DMS153 treated with DMSO at 0.1 percent for 48 hours (cell line): ENCODE results near the gene SPATS2.

Experiments used
- DNase-seq: peaks from one replicate; lab custom pipeline; 2025; ENCODE audit not compliant: unreplicated experiment; lab: John Stamatoyannopoulos, UW

SPATS2 gene

GRCh38 chr12:49335955-49336644 is 31.2 kb upstream of the SPATS2 start:
- no peak for DNase-seq

- DNase-seq: peak; percentile 52
Measured at GRCh38 chr12:49336645-49337584, 30.3 kb upstream of the SPATS2 start, which contains the start of gene C1QL4. Gene C1QL4 (minus strand): TSS chr12:49337188. CDS start chr12:49336477, 711 bp downstream.

- DNase-seq: no peak
Measured at GRCh38 chr12:49338830-49339463, 28.3 kb upstream of the SPATS2 start.

GRCh38 chr12:49339464-49339861 is 27.8 kb upstream of the SPATS2 start:
- DNase-seq: no peak

GRCh38 chr12:49340095-49340870 is 27.0 kb upstream of the SPATS2 start:
- no peak for DNase-seq

GRCh38 chr12:49340971-49341776 is 26.1 kb upstream of the SPATS2 start:
- DNase-seq: no peak

GRCh38 chr12:49341777-49342065 is 25.5 kb upstream of the SPATS2 start:
- DNase-seq: no peak

- peak; percentile 74 for DNase-seq
Measured at GRCh38 chr12:49342066-49342913, 25.0 kb upstream of the SPATS2 start.

- DNase-seq: no peak
Measured at GRCh38 chr12:49342914-49343731, 24.1 kb upstream of the SPATS2 start.

GRCh38 chr12:49344486-49345050 is 22.7 kb upstream of the SPATS2 start:
- no peak for DNase-seq

GRCh38 chr12:49345051-49345824 is 22.0 kb upstream of the SPATS2 start:
- no peak for DNase-seq

- no peak for DNase-seq
Measured at GRCh38 chr12:49345825-49346658, 21.2 kb upstream of the SPATS2 start.

- DNase-seq: no peak
Measured at GRCh38 chr12:49346659-49347310, 20.5 kb upstream of the SPATS2 start, which contains the start of gene DNAJC22. Gene DNAJC22 (plus strand): TSS chr12:49346888. CDS start chr12:49348873, 1,985 bp downstream.

- peak; percentile 50 for DNase-seq
Measured at GRCh38 chr12:49347311-49348193, 19.7 kb upstream of the SPATS2 start.

- no peak for DNase-seq
Measured at GRCh38 chr12:49348781-49349180, 18.5 kb upstream of the SPATS2 start.
